Stimulated activated naive CD4-positive, alpha-beta T cell treated with Interleukin-2 at 50 U/mL for 16 hours (primary cell): ENCODE data around the gene DCUN1D2.
"Not testable (repeated sequence)": the region's sequence is repeated elsewhere in the genome, so short reads cannot be mapped to it uniquely, and the experiment has no call there.

Source experiments
- DNase-seq: peaks from one replicate; lab custom pipeline; 2025; lab: John Stamatoyannopoulos, UW

The DCUN1D2 gene

GRCh38 chr13:113464476-113464875, 26.0 kb downstream of the DCUN1D2 start:
- no peak for DNase-seq

- no peak for DNase-seq
Measured at GRCh38 chr13:113461022-113461751, 29.3 kb downstream of the DCUN1D2 start.

DNA sequence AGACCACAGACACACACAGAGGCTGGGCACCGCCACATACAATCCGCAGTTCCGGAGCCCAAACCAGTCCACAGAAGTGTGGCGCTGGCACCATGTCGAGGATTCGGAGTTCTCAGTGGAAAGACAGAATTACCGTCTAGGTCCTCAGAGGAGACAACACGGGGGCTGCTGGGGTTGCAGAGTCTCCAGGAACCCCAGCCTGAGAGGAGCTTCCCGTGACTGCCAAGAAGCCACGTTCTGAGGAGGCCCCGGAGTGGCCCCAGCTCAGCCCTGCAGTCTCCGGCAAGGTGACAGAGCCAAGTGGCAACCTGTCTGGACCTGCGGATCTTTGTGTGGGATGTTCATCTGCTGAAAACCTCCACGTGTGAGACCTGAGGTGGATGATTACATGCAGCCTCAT, 29.9 kb downstream of the DCUN1D2 start:
- no peak for DNase-seq

GRCh38 chr13:113460064-113460555, 30.4 kb downstream of the DCUN1D2 start:
- no peak for DNase-seq

GRCh38 chr13:113458253-113459065, 32.1 kb downstream of the DCUN1D2 start:
- DNase-seq: no peak

DNA sequence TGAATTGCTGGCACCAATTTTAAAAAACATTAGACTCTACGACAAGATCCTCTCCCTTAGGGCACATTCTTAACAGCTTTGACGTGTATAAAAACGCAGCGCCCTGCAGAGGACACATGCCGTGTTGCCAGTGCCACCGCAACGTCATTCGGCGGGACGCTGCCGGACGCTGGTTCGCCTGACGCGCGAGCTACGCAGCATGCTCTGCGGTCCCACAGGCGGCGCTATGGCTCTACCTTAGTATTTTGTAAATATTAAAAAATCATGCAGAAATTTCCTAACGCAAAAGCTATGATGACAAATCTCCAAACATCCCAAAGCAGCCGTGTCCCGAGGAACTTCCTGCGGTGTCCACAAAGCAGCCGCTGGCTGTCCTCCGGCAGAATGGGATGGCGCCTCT, 33.0 kb downstream of the DCUN1D2 start:
- DNase-seq: no peak

- no peak for DNase-seq
Measured at GRCh38 chr13:113456116-113456702, 34.3 kb downstream of the DCUN1D2 start.

GRCh38 chr13:113455384-113455783, 35.1 kb downstream of the DCUN1D2 start:
- no peak for DNase-seq

- DNase-seq: no peak
Measured at GRCh38 chr13:113454936-113455335, 35.6 kb downstream of the DCUN1D2 start.

DNA sequence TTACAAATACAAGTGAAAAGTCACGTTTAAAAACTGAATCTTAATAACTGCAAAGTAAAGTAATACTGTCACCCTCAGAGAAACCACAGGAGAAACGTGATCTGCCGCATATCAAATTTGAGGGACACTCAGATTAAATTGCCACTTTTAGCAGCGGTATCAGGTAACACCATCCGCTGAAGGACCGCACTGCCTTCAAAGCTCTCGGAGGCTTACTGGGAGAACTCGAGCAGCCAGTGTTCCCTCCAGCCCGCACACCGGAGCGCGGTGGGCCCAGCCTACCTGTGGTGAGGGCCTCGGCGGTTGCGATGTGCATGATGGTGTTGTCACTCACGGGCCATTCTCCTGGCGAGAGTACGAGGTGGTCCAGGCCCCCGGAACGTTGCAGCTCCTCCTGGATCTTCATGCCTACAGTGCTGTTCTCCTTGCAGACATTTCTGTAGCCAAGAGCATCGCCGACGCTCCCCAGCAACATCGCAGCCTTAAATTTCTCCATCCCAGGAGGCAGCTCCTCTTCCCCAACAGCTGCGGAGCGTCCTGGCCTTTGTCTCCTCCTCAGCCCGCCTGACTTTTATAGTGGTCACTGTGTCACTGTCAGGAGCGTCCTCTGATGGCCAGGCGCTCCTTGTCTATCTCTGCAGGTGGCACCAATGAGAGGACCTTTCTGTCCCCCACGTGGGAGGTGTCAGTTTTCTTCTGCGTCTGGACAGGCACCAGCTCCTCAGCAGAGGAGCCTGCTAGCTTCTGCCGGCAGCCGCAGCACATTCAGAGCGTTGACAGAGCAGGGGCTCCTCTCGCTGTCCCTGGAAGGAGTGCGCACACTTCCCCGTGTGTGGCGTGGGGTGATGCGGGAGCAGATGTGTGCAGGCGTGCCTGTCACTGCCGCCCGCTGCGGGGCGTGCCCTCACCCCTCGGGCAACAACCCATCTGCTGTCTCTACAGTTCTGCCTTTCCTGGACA, 37.3 kb downstream of the DCUN1D2 start, which contains the start of gene ADPRHL1:
TSS of gene ADPRHL1 (minus strand) at position 547 of the 960 bp plus-strand sequence. CDS start at position 496, 51 bp downstream.
- DNase-seq: no peak

DNA sequence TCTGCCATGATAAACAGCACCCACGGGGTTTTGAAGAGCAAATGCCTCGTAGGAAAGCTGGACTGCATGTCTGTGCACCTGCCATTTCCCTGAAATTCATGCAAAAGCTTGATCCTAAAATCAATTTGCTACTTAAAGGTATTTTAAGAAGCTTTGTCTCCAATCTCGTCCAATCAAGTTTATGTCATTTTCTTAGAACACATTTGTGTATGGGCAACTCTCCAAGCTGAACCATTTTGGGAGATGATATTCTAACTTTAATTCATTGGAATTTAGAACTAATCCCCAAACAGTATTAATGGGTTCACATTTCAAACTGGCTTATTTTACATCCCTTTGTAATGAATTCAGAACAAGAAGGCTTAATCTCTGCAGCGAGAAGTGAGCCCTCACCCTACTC, 38.0 kb downstream of the DCUN1D2 start:
- DNase-seq: no peak

DNA sequence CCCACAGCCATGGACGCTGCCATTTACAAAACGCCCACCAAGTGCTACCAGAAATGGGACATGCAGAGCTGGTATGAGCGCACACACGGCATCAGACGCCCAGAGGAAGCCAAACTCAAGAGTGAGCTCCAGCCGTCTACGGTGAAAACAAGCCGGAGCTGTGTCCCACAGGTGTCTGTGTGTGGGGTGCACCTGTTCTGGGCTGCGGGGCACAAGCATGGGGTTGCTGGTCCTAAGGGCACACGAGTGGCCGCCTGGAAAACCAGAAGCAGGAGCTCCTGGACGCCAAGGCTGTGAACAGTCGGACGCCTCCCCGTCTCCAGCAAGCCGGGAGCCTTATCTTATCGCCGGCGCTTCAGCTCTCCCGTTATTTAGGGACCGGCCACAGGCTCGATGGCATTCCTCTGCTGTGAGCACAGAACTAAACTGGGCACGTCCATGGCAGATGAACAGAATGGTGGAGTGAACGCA, 38.5 kb downstream of the DCUN1D2 start:
- no peak for DNase-seq

DNA sequence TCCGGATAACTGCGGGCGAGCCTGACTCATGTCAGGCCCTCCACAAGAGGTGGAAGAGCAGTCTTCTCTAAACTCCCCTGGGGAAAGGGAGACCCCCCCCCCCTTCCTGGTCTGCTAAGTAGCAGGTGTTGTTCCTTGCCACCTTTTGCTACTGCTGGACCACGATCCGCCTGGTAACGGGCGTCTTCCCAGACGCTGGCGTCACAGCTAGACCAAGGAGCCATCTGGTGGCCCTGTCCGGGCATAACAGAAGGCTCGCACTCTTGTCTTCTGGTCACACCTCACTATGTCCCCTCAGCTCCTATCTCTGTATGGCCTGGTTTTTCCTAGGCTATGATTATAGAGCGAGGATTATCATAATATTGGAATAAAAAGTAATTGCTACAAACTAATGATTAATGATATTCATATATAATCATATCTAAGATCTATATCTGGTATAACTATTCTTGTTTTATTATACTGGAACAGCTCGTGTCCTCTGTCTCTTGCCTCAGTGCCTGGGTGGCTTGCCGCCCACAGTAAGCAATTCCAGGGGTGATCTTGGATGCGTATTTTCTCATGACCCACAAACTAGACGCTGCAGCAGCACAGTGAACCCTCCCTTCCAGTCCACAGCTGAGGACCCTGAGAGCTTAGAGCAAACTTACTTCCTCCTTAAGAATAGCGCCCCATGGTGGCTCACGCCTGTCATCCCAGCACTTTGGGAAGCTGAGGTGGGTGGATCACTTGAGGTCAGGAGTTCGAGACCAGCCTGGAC, 39.5 kb downstream of the DCUN1D2 start:
- DNase-seq: not testable (repeated sequence)

DNA sequence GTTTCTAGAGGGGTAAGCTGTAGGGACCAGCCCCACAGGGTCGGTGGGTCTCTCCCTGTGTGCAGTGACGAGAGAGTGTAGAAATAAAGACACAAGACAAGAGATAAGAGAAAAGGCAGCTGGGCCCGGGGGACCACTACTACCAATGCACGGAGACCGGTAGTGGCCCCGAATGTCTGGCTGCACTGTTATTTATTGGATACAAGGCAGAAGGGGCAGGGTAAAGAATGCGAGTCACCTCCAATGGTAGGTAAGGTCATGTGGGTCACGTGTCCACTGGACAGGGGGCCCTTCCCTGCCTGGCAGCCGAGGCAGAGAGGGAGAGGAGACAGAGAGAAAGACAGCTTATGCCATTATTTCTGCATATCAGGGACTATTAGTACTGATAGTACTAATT, 40.2 kb downstream of the DCUN1D2 start:
- not testable (repeated sequence) for DNase-seq

DNA sequence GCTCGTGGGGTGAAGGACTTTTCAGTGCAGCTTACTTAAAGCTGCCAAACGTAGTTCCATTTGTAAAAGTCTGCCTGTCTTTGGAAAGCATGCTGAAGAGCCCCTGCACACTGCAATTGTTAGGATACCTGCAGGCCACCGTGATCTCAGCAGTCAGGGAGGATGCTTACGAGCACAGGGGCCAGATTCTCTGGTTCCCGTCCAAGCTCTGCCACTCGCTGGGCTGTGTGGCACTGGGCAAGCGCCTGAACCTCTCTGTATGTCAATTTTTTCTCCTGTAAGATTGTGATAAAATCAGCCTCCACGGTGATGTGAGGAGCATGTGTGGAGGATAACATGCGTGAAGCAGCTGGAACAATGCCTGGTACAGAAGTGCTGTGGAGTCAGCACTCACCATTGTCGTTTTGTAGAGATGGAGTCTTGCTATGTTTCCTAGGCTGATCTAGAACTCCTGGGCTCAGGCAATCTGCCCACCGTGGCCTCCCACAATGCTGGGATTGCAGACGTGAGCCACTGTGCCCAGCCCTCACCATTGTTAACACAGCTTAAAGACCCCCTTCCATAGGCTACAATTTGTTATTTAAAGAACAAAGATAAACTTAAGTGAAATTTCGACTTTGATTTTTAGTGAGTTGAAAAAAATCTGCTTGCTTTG, 40.7 kb downstream of the DCUN1D2 start:
- no peak for DNase-seq

- peak; percentile 82 for DNase-seq
Measured at GRCh38 chr13:113448885-113449692, 41.4 kb downstream of the DCUN1D2 start.

GRCh38 chr13:113448545-113448884, 42.0 kb downstream of the DCUN1D2 start:
- no peak for DNase-seq

GRCh38 chr13:113447596-113447995, 42.9 kb downstream of the DCUN1D2 start:
- no peak for DNase-seq

GRCh38 chr13:113446488-113446854, 44.0 kb downstream of the DCUN1D2 start:
- DNase-seq: no peak
